Cardiac fibroblast (primary cell): Measurements from ENCODE around the gene MC1R.
"Not testable (repeated sequence)": the region's sequence is repeated elsewhere in the genome, so short reads cannot be mapped to it uniquely, and the experiment has no call there.

ENCODE experiments used
- DNase-seq, 2 donors: peaks; one replicate each; pipeline versions ENCODE4 v3.0.0 to v3.0.0-alpha.2; 2010; ENCODE audit warnings: low read depth in 2 of 2
- H3K4me3 ChIP-seq, 2 donors: replicated peaks in 1 of 2; 1 replicate in 1 of 2; 2 replicates in 1 of 2; pipeline ENCODE4 v1.5.1; 2011; ENCODE audit warnings: low read depth in 2 of 2, low read length in 2 of 2, mild to moderate bottlenecking in 2 of 2, moderate library complexity in 1 of 2
- TF ChIP-seq, protein P1 (sequence below): IDR thresholded peaks from one replicate; pipeline ENCODE4 v1.5.1; 2011; ENCODE audit warnings: low read depth, mild to moderate bottlenecking, low read length, inconsistent platforms

The MC1R gene

DNA sequence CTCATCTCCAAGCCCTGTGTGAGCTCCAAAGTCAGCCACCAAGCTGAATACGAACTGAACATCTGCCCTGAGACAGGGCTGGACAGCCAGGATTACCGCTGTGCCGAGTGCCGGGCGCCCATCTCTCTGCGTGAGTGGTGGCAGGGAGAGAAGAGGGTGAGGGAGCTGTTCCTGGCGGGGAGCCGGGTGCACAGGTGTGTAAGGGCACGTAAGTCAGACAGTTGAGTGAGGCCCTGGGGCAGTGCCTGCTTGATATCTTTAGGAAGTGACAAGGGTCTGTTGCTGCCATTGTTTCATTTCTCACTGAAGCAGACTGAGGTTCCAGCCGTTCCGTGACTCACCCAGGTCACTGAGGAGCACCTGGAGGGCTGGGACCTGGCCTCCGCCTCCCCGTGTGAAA, 42.3 kb downstream of the MC1R start:
- TF ChIP-seq, protein P1, sequence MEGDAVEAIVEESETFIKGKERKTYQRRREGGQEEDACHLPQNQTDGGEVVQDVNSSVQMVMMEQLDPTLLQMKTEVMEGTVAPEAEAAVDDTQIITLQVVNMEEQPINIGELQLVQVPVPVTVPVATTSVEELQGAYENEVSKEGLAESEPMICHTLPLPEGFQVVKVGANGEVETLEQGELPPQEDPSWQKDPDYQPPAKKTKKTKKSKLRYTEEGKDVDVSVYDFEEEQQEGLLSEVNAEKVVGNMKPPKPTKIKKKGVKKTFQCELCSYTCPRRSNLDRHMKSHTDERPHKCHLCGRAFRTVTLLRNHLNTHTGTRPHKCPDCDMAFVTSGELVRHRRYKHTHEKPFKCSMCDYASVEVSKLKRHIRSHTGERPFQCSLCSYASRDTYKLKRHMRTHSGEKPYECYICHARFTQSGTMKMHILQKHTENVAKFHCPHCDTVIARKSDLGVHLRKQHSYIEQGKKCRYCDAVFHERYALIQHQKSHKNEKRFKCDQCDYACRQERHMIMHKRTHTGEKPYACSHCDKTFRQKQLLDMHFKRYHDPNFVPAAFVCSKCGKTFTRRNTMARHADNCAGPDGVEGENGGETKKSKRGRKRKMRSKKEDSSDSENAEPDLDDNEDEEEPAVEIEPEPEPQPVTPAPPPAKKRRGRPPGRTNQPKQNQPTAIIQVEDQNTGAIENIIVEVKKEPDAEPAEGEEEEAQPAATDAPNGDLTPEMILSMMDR = no peak
- H3K4me3 ChIP-seq = no peak overlapping the region
- no peak for DNase-seq

DNA sequence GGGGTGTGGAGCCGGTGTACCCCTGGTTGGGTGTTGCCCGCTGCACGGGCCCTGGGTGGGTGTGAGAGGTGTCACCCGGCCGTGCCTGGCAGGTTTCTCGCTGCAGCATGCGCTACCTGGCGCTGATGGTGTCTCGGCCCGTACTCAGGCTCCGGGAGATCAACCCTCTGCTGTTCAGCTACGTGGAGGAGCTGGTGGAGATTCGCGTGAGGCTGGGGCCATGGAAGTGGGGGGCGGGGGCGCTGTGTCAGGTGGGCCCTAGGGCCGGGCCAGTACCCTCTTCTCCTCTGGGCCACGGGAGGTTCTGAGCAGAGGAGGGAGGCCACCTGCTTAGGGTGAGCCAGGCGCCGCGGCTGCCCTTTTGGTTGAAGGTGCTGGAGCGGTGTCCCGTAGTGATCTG, 43.3 kb downstream of the MC1R start:
- H3K4me3 ChIP-seq = no peak overlapping the region
- DNase-seq = no peak
- TF ChIP-seq, protein P1 = no peak

DNA sequence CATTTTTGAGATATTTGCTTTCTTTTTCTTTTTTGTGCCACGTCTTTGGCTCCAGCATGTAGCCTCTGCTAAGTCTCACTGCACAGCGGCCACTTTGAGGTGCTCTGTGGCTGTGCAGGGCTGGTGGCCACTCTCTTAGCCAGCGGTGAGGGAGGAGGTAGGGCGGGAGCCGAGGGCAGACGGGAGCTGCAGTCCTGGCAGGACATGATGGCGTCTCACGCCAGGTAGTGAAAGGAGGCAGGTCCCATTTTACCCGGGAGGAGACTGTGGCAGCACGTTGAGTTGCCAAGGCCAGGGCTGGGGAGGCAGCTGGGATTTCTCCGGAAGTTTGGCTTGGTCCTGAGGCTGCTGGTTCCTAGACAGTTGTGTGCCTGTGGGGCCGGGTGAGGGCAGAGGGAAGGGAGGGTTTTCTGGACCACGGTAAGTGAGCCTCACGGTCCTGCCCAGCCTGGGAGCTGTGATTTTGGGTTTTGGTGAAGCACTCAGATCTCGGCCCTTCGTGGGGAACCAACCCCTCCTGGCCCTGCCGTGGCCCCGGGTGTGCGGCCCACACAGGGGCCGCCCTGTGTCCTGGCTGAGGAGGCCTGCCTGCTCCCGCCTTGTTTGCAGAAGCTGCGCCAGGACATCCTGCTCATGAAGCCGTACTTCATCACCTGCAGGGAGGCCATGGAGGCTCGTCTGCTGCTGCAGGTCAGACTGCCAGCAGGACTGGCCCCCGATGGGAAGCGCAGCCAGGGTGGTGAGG, 44.3 kb downstream of the MC1R start:
- no peak overlapping the region for H3K4me3 ChIP-seq
- no peak for DNase-seq
- TF ChIP-seq, protein P1 = no peak

DNA sequence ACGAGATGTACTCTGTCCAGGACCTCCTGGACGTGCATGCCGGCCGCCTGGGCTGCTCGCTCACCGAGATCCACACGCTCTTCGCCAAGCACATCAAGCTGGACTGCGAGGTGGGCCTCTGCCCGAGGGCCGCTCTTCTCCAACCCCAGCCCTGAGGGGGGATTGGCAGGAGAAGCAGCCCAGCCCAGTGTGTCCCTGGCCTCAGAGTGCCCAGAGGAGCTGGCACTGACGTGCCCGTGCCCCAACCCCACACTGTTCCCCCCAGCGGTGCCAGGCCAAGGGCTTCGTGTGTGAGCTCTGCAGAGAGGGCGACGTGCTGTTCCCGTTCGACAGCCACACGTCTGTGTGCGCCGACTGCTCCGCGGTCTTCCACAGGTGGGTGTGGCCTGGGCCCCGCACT, 45.5 kb downstream of the MC1R start:
- TF ChIP-seq, protein P1 = no peak
- H3K4me3 ChIP-seq = no peak overlapping the region
- DNase-seq = no peak

DNA sequence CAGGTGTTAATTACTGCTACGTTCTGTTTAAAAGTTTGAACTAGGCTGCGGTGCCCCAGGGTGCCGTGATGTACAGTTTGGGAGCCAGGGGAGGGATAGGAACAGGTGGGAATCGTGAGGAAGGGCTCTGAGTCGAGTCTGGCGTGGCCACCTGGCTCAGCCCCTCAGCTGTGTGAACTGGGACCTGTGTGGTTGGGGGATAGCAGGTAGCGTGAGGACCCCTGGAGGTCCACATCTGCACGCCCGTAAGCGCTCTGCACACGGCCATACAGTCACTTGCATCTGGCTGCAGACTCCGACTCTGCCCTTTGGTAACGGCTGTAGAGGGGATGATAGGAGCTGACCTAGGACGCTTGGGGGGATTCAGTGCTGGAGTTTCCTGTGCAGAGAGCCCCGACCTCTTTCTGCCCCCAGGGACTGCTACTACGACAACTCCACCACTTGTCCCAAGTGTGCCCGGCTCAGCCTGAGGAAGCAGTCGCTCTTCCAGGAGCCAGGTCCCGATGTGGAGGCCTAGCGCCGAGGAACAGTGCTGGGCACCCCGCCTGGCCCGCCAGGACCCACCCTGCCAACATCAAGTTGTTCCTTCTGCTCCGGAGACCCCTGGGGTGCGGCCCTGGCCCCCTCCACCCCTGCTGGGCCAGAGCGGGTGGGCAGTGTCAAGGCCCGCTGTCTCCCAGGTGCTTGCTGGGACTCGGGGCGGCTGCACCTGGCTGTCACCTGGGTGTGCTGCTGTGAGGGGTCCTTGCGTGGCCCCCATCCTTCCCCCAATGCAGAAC, 47.0 kb downstream of the MC1R start:
- no peak for DNase-seq
- TF ChIP-seq, protein P1 = no peak
- H3K4me3 ChIP-seq = no peak overlapping the region

DNA sequence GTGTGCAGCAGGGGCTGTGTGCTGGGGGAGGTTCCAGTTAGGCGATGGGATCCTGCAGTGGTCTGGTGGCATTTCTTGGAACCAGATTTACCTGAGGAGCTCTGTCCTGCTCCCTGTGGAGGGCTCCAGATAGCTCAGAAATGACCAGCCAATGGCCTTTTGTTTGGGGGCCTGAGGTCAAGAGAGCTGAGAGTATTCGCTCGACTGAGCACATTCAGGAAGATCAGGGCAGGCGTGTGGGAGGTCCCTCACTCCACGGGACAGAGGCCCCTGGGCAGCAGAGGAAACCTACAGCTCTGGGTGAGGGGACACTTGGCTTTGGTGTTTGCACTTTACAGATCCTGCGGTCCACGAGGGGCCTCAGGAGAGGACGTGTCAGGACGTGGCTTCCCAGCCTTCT, 48.1 kb downstream of the MC1R start:
- no peak for DNase-seq
- no peak overlapping the region for H3K4me3 ChIP-seq
- TF ChIP-seq, protein P1 = no peak

DNA sequence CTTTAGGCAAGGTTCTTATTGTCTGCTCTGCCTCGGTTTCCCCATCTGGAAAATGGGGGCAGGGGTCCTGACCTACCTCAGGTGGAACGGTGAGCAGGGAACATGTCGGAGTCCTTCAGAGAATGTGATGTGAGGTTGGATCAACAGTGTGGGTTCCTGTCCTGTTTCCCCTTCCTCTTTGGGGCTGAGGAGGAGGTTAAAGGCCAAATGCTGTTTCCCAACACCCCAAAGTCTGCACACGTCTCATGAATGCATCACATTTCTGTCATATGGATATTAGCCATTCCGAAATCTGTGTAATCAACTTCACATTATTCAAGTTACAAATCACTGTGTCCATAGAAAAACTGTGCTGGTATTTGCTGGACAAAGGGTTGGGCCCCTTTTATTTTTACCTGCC, 48.8 kb downstream of the MC1R start:
- H3K4me3 ChIP-seq, DNase-seq: not testable (repeated sequence)

DNA sequence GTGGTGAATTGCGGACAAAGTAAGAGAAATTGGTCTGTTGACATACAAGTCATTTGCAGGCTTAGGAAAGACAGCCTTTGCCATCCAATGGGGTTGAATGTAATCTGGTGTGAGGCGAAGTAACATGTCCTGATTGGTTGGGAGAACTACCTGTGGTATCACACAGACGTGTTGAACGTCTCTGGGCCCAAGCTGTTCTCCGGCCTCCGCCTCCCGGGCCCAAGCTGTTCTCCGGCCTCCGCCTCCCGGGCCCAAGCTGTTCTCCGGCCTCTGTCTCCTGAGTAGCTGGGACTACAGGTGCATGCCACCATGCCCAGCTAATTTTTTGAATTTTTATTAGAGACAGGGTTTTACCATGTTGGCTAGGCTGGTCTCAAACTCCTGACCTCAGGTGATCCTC, 49.4 kb downstream of the MC1R start:
- DNase-seq, H3K4me3 ChIP-seq: not testable (repeated sequence)
